Upper lobe of right lung (tissue), 1 donor: ENCODE data around the gene DEFB128. TPM values are rescaled to one million over a fixed set of nuclear protein-coding genes. Genes with fewer than 3 reads are reported as not detected.

ENCODE experiments used
- ATAC-seq: fragments of 200-7000 bp; cut with Tn5 transposase; one replicate; pipeline ENCODE4 v1.9.1; 2020; ENCODE audit warnings: mild to moderate bottlenecking, moderate library complexity
- DNase-seq: peaks from one replicate; pipeline ENCODE4 v3.0.0-alpha.2; 2020
- H3K27ac ChIP-seq: fragments of 200-600 bp; one replicate; pipeline ENCODE4 v1.8.0; 2022
- H3K27me3 ChIP-seq: fragments of 200-600 bp; one replicate; pipeline ENCODE4 v1.8.0; 2022; ENCODE audit warnings: mild to moderate bottlenecking
- H3K36me3 ChIP-seq: fragments of 200-600 bp; one replicate; pipeline ENCODE4 v1.8.0; 2022
- H3K4me1 ChIP-seq: fragments of 200-600 bp; one replicate; pipeline ENCODE4 v1.8.0; 2022
- H3K4me3 ChIP-seq: fragments of 200-600 bp; one replicate; pipeline ENCODE4 v1.8.0; 2022; ENCODE audit warnings: mild to moderate bottlenecking
- H3K9me3 ChIP-seq: fragments of 200-600 bp; one replicate; pipeline ENCODE4 v1.8.0; 2022
- CTCF ChIP-seq: fragments of 200-600 bp; IDR thresholded peaks from one replicate; pipeline ENCODE4 v1.8.0; 2022; ENCODE audit warnings: antibody characterized with exemption
- intact Hi-C: fragments of 100-400 bp; cut with DNase I; formaldehyde crosslinking; loops from one replicate; pipeline ENCODE4 v1.11.0; 2022
- total RNA-seq: library from RNA; stranded (reverse); fragmentation: NEBNext Ultra II Directional; extraction: Animal tissue kit (Norgen Biotek cat#: 25700); gene quantifications from one replicate; pipeline ENCODE4 v1.2.1, GENCODE V29; 2021
- donor health status: DM: no; HTN: yes; CAD: no; lungs with severe emphysema.

Gene DEFB128
- total RNA-seq, 1 donor from 2014 or later = not detected

DNA sequence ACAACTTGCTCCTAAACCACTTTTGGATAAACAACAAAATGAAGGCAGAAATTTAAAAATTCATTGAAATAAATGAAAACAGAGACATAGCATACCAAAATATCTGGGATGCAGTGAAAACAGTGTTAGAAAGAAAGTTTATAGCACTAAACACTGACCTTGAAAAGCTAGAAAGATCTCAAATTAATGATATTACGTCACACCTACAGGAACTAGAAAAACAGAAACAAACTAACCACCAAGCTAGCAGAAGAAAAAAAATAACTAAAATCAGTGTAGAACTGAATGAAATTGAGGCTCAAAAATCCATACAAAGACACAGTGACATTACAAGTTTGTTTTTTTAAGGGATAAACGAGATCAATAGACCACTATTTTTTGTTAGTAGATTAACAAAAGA lies 5.2 kb downstream of the DEFB128 start:
- intact Hi-C loops = no loop called here
- Histone ChIP-seq H3K36me3 (no peaks in the 10 kb centered on the region), H3K9me3 (no peaks in the 10 kb centered on the region), H3K4me1 (no peaks in the 10 kb centered on the region), H3K27ac (no peak overlapping the region), H3K27me3 (peaks cover 6% of the 10 kb centered on the region), H3K4me3 (no peak overlapping the region)
- no peak for TF ChIP-seq CTCF
- no peak for ATAC-seq
- no peak for DNase-seq

GRCh38 chr20:168876-169275 lies 20.6 kb downstream of the DEFB128 start:
- H3K27ac ChIP-seq = no peak overlapping the region
- intact Hi-C loops = no loop called here
- no peak overlapping the region for H3K4me3 ChIP-seq
- no peaks in the 10 kb centered on the region for H3K9me3 ChIP-seq
- DNase-seq = no peak
- TF ChIP-seq CTCF = no peak
- no peaks in the 10 kb centered on the region for H3K36me3 ChIP-seq
- no peaks in the 10 kb centered on the region for H3K4me1 ChIP-seq
- H3K27me3 ChIP-seq = no peaks in the 10 kb centered on the region
- no peak for ATAC-seq

DNA sequence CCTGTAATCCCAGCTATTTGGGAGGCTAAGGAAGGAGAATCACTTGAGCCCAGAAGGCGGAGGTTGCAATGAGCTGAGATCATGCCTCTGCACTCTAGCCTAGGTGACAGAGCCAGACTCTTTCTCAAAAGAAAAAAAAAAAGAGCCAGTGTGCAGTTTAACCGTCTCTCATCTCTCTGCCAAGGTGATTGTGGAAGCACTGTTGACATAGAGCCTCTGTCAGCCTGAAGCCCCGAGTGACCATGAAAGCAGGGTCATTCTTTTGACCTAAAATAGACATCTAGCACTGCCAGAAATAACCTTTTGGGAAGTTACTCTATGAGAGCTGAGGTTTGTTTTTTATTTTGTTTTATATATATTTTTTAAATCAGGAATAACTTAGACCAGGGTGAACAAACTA lies 24.9 kb downstream of the DEFB128 start:
- no peaks in the 10 kb centered on the region for H3K4me1 ChIP-seq
- H3K27ac ChIP-seq = no peak overlapping the region
- H3K36me3 ChIP-seq = no peaks in the 10 kb centered on the region
- H3K27me3 ChIP-seq = no peaks in the 10 kb centered on the region
- no peak for TF ChIP-seq CTCF
- intact Hi-C loops = no loop called here
- DNase-seq (no peak), ATAC-seq (no peak)
- H3K9me3 ChIP-seq = no peaks in the 10 kb centered on the region
- no peak overlapping the region for H3K4me3 ChIP-seq

- no peak for ATAC-seq
- Histone ChIP-seq H3K4me1 (no peaks in the 10 kb centered on the region), H3K4me3 (no peak within 1 kb of the TSS), H3K27me3 (peaks cover 18% of the 10 kb centered on the region), H3K9me3 (no peaks in the 10 kb centered on the region), H3K27ac (no peak within 1 kb of the TSS), H3K36me3 (no peaks in the 10 kb centered on the region)
- intact Hi-C loops = no loop called here
- TF ChIP-seq CTCF = no peak
- no peak for DNase-seq
Observed at GRCh38 chr20:157154-157553, 32.4 kb downstream of the DEFB128 start, which contains the start of gene DEFB127. DEFB127 (plus strand) TSS chr20:157454; CDS start chr20:157545, 91 bp downstream.

DNA sequence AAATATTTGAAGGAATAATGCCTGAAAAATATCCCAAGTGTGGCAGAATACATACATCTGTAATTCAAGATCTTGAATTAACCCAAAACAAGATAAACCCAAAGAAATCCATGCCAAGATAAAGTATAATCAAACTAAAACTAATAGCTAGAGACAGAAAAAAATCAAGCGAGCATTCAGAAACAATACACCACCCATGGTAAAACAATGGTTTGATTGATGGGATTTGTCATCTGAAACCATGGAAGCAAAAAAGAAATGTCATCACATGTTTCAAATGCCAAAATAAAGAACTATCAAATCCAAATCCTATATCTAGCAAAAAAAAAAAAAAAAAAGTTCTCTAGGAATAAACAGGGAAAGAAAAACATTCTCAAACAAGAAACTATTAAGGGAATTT lies 37.4 kb downstream of the DEFB128 start:
- Histone ChIP-seq H3K4me3 (no peak overlapping the region), H3K27ac (no peak overlapping the region), H3K9me3 (no peaks in the 10 kb centered on the region), H3K36me3 (no peaks in the 10 kb centered on the region), H3K4me1 (no peaks in the 10 kb centered on the region), H3K27me3 (peaks cover 20% of the 10 kb centered on the region)
- DNase-seq (no peak), ATAC-seq (no peak)
- no peak for TF ChIP-seq CTCF
- intact Hi-C loops = no loop called here

GRCh38 chr20:145877-146276 lies 43.6 kb downstream of the DEFB128 start:
- intact Hi-C loops = no loop called here
- ATAC-seq (no peak), DNase-seq (no peak)
- Histone ChIP-seq H3K9me3 (no peaks in the 10 kb centered on the region), H3K27ac (no peak overlapping the region), H3K36me3 (no peaks in the 10 kb centered on the region), H3K4me1 (no peaks in the 10 kb centered on the region), H3K27me3 (peaks cover 39% of the 10 kb centered on the region), H3K4me3 (no peak overlapping the region)
- TF ChIP-seq CTCF = no peak
